Measurements from ENCODE around the gene IFT43.

DNA sequence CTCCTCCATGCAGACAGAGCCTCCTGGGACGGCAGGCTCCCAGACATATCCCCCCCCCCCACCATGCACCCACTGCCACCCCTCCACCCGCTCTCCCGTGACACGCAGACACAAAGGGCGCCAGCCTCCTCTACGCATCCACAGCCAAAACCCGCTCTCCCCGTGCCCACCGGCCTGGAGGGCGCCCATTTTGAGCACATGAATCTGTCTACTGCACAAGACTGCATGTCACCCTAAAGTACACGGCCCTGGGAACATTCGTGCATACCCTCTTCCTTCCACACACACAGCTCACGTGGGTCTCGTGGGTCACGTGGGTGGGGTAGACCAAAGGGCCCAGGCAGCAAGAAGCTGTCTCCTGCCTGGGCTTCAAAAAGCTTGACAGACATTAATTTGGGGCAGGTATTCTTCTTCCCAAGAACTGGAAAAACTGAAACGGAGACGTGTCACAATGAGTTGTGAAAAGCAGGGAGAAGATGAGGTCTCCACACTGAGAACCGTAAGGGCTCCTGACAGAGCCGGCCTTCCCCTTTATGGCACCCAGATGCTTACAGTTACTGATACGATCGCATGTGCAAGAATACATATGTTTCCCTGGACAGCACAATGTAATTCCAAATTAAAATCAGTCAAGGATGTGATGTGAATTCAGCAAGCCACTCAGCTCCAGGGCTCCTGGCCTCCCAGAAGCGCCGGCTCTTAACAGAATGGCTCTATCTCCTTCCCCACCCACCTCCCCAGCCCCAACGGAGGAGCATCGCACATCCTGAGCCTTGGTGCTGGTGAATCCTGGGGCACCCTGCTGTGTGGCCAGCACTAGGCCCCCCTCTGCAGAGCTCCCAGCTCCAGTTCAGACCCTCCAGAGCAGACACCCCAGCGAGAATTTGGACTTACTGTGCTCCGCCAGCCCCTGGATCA, 5.7 kb upstream of the IFT43 start:
- TF ChIP-seq, protein P1, sequence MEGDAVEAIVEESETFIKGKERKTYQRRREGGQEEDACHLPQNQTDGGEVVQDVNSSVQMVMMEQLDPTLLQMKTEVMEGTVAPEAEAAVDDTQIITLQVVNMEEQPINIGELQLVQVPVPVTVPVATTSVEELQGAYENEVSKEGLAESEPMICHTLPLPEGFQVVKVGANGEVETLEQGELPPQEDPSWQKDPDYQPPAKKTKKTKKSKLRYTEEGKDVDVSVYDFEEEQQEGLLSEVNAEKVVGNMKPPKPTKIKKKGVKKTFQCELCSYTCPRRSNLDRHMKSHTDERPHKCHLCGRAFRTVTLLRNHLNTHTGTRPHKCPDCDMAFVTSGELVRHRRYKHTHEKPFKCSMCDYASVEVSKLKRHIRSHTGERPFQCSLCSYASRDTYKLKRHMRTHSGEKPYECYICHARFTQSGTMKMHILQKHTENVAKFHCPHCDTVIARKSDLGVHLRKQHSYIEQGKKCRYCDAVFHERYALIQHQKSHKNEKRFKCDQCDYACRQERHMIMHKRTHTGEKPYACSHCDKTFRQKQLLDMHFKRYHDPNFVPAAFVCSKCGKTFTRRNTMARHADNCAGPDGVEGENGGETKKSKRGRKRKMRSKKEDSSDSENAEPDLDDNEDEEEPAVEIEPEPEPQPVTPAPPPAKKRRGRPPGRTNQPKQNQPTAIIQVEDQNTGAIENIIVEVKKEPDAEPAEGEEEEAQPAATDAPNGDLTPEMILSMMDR (conservative IDR thresholded peaks at IDR 0.05 in 1 of 2, IDR thresholded peaks at IDR 0.05 in 1 of 2; ENCODE audit: low read depth in 1 of 2, low read length in 2 of 2) = no peak
- no peak for TF ChIP-seq EZH2 (IDR thresholded peaks at IDR 0.05; ENCODE audit: low read length, missing control alignments)

All from fibroblast of lung (primary cell).